Activated CD8-positive, alpha-beta memory T cell treated with anti-CD3 and anti-CD28 coated beads, Interleukin-2, amount 10 ng/mL, durations not matched to agents 7 days and 5 days (primary cell): ENCODE results near the gene ADSS2. TPM values are rescaled to one million over a fixed set of nuclear protein-coding genes. Genes with fewer than 3 reads are reported as not detected.

ENCODE experiments used
- ATAC-seq: fragments of 150-1000 bp; cut with Tn5 transposase; one replicate; pipeline ENCODE4 v1.10.0; 2021; ENCODE audit warnings: moderate library complexity
- CTCF ChIA-PET: fragments of 350-600 bp; sonication (Branson Sonifier 250); formaldehyde crosslinking; loops from one replicate; lab custom pipeline; 2021; ENCODE audit warnings: antibody characterized with exemption; lab: Charles Lee
- DNase-seq: peaks from one replicate; pipeline ENCODE4 v3.0.0-alpha.2; 2020
- H3K27ac Mint-ChIP-seq: one replicate; pipeline ENCODE4 v1.8.0; 2021; ENCODE audit warnings: mild to moderate bottlenecking, mixed read lengths
- H3K27me3 Mint-ChIP-seq: one replicate; pipeline ENCODE4 v1.8.0; 2021; ENCODE audit warnings: mixed read lengths
- H3K36me3 Mint-ChIP-seq: one replicate; pipeline ENCODE4 v1.8.0; 2021; ENCODE audit warnings: mild to moderate bottlenecking, mixed read lengths
- H3K4me1 Mint-ChIP-seq: one replicate; pipeline ENCODE4 v1.8.0; 2021; ENCODE audit warnings: mixed read lengths
- H3K4me3 Mint-ChIP-seq: one replicate; pipeline ENCODE4 v1.8.0; 2021; ENCODE audit warnings: mild to moderate bottlenecking, moderate library complexity, mixed read lengths
- H3K9me3 Mint-ChIP-seq: one replicate; pipeline ENCODE4 v1.8.0; 2022; ENCODE audit warnings: low read depth, mixed read lengths
- total RNA-seq, 2 experiments: library from RNA; stranded (reverse); gene quantifications; one replicate each; pipeline ENCODE4 v1.2.3, GENCODE V29; 2021

ADSS2 gene
- total RNA-seq, 2 experiments from 2014 or later: 52.0 to 66.7 TPM

DNA sequence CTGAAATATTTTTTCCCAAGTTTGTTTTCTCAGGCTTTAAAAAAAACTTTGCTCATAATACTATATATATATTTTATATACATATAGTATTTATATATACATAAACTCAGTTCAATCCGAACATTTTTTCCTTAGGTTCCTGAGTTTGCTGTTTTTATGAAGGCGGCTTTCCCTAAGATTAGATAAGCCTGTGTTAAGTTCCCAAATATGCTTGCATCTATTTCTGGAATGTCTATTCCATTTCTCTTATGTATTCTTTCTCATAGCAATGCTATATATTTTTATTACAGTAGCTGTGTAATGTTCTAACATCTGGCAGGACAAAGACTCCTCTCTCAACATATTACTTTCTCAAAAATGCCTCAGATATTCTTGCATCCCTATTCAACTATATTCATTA is 45.9 kb downstream of the ADSS2 start:
- no peak for DNase-seq
- no peak for ATAC-seq
- H3K27me3 Mint-ChIP-seq: no peaks in the 10 kb centered on the region
- H3K27ac Mint-ChIP-seq: no peak overlapping the region
- CTCF ChIA-PET: no interaction called here
- H3K9me3 Mint-ChIP-seq: peaks cover 22% of the 10 kb centered on the region
- peaks cover 83% of the 10 kb centered on the region for H3K36me3 Mint-ChIP-seq
- no peak overlapping the region for H3K4me3 Mint-ChIP-seq
- H3K4me1 Mint-ChIP-seq: peaks cover 24% of the 10 kb centered on the region

DNA sequence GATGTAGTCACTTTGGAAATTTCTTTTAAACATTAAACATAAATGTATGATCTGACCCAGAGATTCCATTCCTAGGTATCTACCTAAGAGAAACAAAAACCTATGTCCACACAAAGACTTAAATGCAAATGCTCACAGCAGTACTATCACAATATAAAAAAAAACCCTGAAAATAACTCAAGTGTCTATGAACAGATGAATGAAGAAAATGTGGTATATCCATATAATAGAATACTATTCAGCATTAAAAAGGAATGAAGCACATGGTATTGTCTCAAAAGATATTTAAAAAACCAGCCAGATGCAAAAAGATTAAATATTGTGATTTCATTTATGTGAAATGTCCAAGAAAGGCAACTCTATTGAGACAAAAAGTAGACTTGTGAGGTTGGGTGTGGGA is 48.3 kb downstream of the ADSS2 start:
- Mint-ChIP-seq H3K27me3 (no peaks in the 10 kb centered on the region), H3K27ac (no peak overlapping the region), H3K4me3 (no peak overlapping the region), H3K36me3 (peaks cover 70% of the 10 kb centered on the region), H3K4me1 (peaks cover 14% of the 10 kb centered on the region), H3K9me3 (peaks cover 23% of the 10 kb centered on the region)
- ATAC-seq: no peak
- no peak for DNase-seq
- CTCF ChIA-PET: no interaction called here

DNA sequence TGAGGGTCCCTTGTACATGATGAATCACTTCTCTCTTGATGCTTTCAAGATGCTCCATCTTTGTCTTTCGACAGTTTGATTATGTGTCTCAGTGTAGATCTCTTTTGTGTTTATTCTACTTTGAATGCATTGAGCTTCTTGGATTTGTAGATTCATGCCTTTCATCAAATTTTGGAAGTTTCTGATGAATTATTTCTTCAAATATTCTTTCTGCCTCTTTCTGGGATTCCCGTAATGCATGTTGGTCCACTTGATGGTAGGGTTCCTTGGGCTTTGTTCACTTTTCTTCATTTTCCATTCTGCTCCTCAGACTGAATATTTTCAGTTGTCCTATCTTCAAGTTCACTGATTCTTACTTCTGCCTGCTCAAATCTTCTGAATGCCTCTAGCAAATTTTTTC is 50.7 kb downstream of the ADSS2 start:
- Mint-ChIP-seq H3K27ac (no peak overlapping the region), H3K27me3 (no peaks in the 10 kb centered on the region), H3K4me1 (peaks cover 16% of the 10 kb centered on the region), H3K36me3 (peaks cover 56% of the 10 kb centered on the region), H3K9me3 (peaks cover 23% of the 10 kb centered on the region), H3K4me3 (no peak overlapping the region)
- ATAC-seq (no peak), DNase-seq (no peak)
- CTCF ChIA-PET: no interaction called here

DNA sequence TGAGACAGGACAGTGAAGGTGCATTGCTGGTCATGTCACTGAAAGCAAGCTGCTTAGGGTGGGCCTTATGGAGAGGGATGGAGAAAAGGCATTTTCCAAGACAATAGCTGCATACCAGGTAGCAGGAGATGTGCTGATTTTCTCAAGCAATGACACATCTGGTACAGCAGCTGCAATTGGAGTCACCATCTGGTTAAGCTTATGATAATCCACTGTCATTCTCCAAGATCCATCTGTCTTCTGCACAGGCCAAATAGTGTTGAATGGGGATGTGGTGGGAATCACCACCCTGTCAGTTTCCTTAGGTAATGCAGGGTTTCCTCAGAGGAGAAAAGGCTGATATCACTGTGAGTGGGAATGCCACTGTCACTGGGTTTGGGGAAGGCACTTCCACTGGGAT is 54.6 kb downstream of the ADSS2 start:
- CTCF ChIA-PET: no interaction called here
- peaks cover 24% of the 10 kb centered on the region for H3K36me3 Mint-ChIP-seq
- no peak for ATAC-seq
- H3K27ac Mint-ChIP-seq: peak overlapping the region; percentile 70
- no peak overlapping the region for H3K4me3 Mint-ChIP-seq
- peaks cover 9% of the 10 kb centered on the region for H3K9me3 Mint-ChIP-seq
- no peaks in the 10 kb centered on the region for H3K27me3 Mint-ChIP-seq
- H3K4me1 Mint-ChIP-seq: peaks cover 15% of the 10 kb centered on the region
- no peak for DNase-seq

DNA sequence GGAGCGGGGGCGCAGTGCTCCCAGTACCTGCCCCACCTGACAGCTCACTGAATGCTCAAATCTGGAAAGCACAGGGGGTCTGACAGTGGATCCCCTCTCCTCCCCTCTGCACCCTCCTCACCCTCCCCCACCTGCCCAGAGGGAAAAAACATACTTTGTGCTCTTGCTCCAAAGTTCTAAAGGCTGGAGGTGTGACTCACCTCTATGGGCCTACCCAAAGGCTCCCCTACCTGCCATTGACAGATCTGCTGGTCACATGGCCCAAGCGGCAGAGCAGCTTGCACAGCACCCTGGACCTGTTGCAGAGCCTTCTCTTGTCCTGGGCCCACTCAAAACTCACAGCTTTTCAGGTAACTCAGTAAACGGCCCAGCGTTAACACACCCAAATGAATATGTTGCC is 55.7 kb downstream of the ADSS2 start:
- H3K27me3 Mint-ChIP-seq: no peaks in the 10 kb centered on the region
- H3K4me1 Mint-ChIP-seq: peaks cover 15% of the 10 kb centered on the region
- peaks cover 12% of the 10 kb centered on the region for H3K36me3 Mint-ChIP-seq
- H3K4me3 Mint-ChIP-seq: no peak overlapping the region
- no peak for ATAC-seq
- H3K9me3 Mint-ChIP-seq: peaks cover 2% of the 10 kb centered on the region
- no peak for DNase-seq
- CTCF ChIA-PET: no interaction called here
- H3K27ac Mint-ChIP-seq: peak overlapping the region; percentile 70

DNA sequence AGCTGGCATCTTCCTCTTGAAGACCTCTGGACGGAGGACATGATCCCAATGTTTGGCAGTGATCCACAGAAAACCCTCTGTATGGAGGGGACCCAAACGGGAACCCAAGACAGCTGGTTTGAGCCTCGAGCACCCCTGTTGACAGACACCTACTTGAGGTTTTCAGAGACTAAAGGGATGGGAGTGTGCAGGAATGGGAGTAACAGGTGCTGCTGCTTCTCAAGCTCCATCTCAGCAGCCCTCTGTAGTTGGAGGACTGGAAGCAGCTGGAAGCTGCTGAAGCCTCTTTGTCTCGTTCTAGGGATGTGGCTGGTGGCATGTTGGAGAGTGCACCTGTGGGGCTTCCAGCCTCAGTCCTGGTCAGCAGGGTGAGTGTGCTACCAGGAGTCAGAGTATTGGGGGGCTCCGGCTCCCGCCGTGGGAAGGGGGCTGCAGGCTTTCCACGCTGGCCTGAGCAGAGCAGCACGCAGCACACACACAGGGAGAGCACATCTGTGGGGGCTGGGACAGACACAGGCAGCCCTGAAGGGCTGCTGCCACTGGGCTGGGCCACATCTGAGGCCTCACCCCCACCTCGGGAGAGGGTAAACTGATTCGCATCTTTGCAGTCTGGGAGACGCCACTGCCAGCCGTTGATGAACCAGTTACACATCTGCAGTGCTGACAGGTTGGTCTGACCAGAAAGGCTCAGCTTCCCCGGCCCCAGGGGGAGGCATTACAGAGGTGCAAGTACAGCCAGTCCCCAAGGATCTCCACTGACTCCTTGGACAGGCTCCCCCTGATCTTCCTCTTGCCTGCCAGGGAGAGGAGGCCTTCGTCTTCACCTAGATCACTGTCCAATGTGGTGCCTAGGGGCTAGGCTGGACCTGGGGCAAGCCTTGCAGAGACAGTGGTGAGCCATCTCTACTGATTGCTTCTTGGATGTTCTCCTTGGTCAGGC is 56.6 kb downstream of the ADSS2 start:
- Mint-ChIP-seq H3K27ac (peak overlapping the region; percentile 61), H3K4me1 (peaks cover 15% of the 10 kb centered on the region), H3K27me3 (no peaks in the 10 kb centered on the region), H3K36me3 (peaks cover 10% of the 10 kb centered on the region), H3K4me3 (no peak overlapping the region), H3K9me3 (no peaks in the 10 kb centered on the region)
- CTCF ChIA-PET: no interaction called here
- ATAC-seq: peak; percentile 35
- DNase-seq: no peak

DNA sequence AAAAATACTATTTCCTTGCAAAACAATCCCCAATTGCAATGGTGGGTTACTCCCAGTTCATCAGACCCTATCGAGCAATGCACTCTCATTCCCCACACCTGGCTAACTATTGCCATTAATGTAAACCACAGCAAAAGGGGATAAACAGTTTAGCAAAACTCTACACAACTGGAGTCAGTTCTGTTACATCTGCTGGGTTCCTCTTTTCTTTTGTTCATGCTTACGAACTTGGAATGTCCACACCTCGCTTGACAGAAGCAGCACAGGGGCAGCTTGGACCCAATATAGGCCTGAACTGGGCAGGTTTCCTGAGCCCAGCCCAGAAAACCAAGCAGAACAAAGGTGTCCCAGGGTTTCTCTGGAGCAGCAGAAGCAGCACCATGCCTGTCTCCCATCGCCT is 57.4 kb downstream of the ADSS2 start:
- CTCF ChIA-PET: interaction anchor here (0.6 kb wide), 1 partner anchor 117 kb away, joined by 3 read pairs; no protein-coding TSS in a partner anchor
- Mint-ChIP-seq H3K4me1 (peaks cover 15% of the 10 kb centered on the region), H3K4me3 (no peak overlapping the region), H3K36me3 (peaks cover 8% of the 10 kb centered on the region), H3K27me3 (no peaks in the 10 kb centered on the region), H3K27ac (no peak overlapping the region), H3K9me3 (no peaks in the 10 kb centered on the region)
- ATAC-seq (no peak), DNase-seq (no peak)

DNA sequence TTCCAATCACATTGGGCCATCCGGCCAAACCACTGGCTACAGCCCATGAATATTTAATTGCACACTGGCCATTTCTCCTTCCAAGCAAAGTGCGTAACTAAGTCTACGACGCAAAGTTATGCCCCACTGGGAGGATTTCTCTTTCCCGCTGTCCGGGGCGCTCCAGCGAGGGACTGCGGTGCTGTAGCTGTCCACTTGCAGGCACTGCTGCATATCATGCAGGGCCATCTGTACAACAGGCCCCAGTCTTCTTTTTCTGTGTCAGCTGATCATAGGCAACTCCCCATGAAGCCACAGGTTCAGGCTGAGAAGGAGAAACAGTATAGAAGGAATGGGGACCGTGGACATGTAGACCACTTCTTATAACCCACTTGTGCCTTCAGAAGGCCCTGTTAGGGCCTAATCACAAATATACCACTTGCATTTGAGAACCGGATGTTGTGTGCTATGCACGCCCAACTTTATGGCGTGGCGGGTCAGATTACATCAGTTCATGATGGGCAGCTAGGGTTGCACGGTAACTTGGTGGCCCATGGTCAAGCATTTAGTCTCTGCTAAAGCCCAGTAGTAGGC is 58.0 kb downstream of the ADSS2 start:
- DNase-seq (no peak), ATAC-seq (no peak)
- Mint-ChIP-seq H3K9me3 (no peaks in the 10 kb centered on the region), H3K27me3 (no peaks in the 10 kb centered on the region), H3K36me3 (peaks cover 4% of the 10 kb centered on the region), H3K4me3 (no peak overlapping the region), H3K27ac (no peak overlapping the region), H3K4me1 (peaks cover 15% of the 10 kb centered on the region)
- CTCF ChIA-PET: interaction anchor here (0.6 kb wide), 1 partner anchor 117 kb away, joined by 3 read pairs; no protein-coding TSS in a partner anchor

DNA sequence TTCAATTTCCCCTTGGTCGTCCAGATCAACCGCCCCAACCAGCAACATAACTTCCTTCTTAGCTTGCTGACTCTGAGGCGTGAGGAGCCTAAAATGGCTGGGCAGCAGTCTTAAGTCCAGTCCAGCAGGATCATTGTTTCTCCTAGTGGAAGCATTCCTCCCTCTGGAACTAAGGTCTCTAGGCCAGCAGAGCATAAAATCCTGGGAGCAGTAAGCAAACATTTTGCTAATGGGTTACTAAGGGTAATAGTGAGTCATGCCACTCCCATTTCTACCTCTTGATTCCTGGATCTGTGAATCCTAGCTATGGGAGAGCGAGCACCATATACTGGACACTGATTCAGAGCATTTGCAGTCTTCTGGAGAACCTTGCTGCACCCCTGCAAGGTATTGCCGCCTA is 59.9 kb downstream of the ADSS2 start:
- ATAC-seq (no peak), DNase-seq (no peak)
- H3K9me3 Mint-ChIP-seq: no peaks in the 10 kb centered on the region
- CTCF ChIA-PET: no interaction called here
- H3K36me3 Mint-ChIP-seq: peaks cover 4% of the 10 kb centered on the region
- no peak overlapping the region for H3K4me3 Mint-ChIP-seq
- peaks cover 8% of the 10 kb centered on the region for H3K4me1 Mint-ChIP-seq
- H3K27ac Mint-ChIP-seq: no peak overlapping the region
- H3K27me3 Mint-ChIP-seq: no peaks in the 10 kb centered on the region

DNA sequence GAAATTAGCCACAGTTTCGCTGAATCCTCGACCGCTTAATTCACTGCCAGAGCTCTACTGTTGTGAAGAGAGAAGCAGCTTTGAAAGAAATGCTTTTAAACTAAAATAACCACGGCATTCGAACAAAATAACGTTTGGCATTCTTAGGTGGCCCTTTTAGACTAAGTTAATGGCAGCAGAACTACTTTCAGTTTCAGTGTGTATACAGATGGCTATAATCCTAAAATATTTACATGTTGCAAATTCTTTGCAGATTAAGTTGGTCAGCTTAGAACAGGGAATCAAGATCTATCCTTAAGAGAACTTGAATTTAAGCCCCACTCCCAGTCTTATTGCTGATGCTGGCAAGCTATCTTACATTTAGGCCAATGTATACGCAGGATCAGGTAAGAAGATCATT is 62.7 kb downstream of the ADSS2 start:
- Mint-ChIP-seq H3K27ac (no peak overlapping the region), H3K36me3 (no peaks in the 10 kb centered on the region), H3K4me3 (no peak overlapping the region), H3K4me1 (no peaks in the 10 kb centered on the region), H3K9me3 (no peaks in the 10 kb centered on the region), H3K27me3 (no peaks in the 10 kb centered on the region)
- no peak for ATAC-seq
- CTCF ChIA-PET: no interaction called here
- DNase-seq: no peak

DNA sequence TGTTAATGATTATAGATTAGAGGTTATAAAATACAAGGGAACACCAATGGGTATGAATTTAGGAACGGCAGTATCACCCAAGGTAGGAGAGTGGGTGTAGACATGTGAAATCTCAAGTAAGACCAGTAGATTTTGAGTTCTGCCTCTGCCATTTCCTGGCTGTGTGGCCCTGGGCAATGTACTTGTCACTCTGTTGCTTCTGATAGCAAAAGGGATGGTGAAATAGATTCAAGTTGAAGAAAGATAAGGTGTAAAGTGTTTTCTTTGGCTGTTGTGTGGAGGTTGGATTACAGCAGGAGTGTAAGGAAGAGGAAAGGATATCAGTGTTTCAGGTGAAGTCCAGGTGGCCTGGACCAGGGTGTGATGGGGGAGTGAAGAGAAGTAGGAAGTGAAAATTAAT is 64.3 kb downstream of the ADSS2 start:
- H3K36me3 Mint-ChIP-seq: no peaks in the 10 kb centered on the region
- no peak for DNase-seq
- CTCF ChIA-PET: no interaction called here
- H3K9me3 Mint-ChIP-seq: no peaks in the 10 kb centered on the region
- H3K4me1 Mint-ChIP-seq: no peaks in the 10 kb centered on the region
- no peak overlapping the region for H3K4me3 Mint-ChIP-seq
- no peak overlapping the region for H3K27ac Mint-ChIP-seq
- no peak for ATAC-seq
- H3K27me3 Mint-ChIP-seq: no peaks in the 10 kb centered on the region

DNA sequence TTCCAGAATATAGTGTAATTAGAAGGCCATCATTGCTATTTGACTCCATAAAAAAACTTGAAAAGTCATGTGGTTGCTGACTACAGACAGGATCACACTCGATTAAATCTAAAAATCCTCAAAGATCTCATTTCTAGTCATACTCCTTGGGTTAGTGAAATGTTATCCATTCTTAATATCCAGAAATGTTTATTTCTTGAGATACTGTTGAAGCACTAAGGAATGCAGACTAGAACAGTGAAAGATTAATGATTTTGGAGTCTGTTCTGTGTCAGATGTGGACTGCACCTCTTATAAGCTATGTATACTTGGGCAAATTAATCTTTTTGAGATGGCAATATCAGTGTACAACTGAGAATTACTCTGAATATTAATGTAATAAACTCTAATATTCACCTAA is 65.1 kb downstream of the ADSS2 start:
- no peaks in the 10 kb centered on the region for H3K27me3 Mint-ChIP-seq
- no peak overlapping the region for H3K27ac Mint-ChIP-seq
- H3K4me3 Mint-ChIP-seq: no peak overlapping the region
- CTCF ChIA-PET: no interaction called here
- DNase-seq: no peak
- no peaks in the 10 kb centered on the region for H3K9me3 Mint-ChIP-seq
- no peaks in the 10 kb centered on the region for H3K4me1 Mint-ChIP-seq
- ATAC-seq: no peak
- no peaks in the 10 kb centered on the region for H3K36me3 Mint-ChIP-seq

DNA sequence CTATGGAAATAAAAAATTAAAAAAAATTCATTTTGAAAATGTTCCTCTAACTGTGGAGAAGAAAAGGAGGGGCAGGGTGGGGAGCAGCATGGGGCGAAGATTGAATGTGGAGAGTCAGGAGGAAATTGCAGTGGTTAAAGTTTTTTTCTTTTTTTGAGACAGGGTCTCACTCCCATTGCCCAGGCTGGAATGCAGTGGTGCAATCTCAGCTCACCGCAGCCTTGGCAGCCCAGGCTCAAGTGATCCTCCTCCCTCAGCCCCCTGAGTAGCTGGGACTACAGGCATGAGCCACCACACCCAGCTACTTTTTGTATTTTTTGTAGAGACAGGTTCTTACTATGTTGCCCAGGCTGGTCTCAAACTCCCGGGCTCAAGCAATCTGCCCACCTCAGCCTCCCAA is 67.6 kb downstream of the ADSS2 start:
- CTCF ChIA-PET: no interaction called here
- ATAC-seq (no peak), DNase-seq (no peak)
- no peaks in the 10 kb centered on the region for H3K36me3 Mint-ChIP-seq
- H3K27me3 Mint-ChIP-seq: no peaks in the 10 kb centered on the region
- H3K4me3 Mint-ChIP-seq: no peak overlapping the region
- H3K27ac Mint-ChIP-seq: no peak overlapping the region
- no peaks in the 10 kb centered on the region for H3K9me3 Mint-ChIP-seq
- H3K4me1 Mint-ChIP-seq: no peaks in the 10 kb centered on the region

DNA sequence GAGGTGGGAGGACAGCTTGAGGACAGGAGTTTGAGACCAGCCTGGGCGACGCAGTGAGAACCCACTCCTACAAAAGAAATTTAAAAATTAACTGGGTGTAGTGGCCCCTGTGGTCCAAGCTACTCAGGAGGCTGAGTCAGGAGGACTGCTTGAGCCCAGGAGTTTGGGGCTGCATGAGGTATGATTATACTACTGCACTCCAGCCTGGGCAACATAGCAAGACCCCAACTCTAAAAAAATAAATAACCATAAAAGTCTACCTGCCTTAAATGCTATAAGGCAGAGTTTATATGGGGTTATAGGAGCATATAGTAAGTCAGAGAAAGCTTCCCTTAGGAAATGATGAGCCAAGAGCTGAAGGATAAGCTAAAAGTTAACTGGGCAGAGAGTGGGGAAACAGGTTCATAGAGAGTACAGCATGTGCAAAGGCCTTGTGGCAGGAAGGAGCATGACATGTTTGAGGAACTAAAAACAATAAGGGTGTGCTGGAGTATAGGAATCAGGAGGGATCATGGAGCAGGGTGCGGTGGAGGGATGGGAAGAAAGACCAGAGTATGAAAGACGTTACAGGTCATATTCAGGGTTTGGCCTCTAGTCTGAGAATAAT is 68.3 kb downstream of the ADSS2 start:
- Mint-ChIP-seq H3K4me1 (no peaks in the 10 kb centered on the region), H3K27me3 (no peaks in the 10 kb centered on the region), H3K9me3 (no peaks in the 10 kb centered on the region), H3K27ac (no peak overlapping the region), H3K36me3 (no peaks in the 10 kb centered on the region), H3K4me3 (no peak overlapping the region)
- CTCF ChIA-PET: no interaction called here
- ATAC-seq: no peak
- DNase-seq: peak; percentile 3
